HG03442 (cell line): ENCODE measurements around the gene RBM28.

Experiments used
- ATAC-seq: cut with Tn5 transposase; IDR thresholded peaks from one replicate; pipeline ENCODE4 v1.9.1; 2021; ENCODE audit warnings: mild to moderate bottlenecking, moderate library complexity; ENCODE audit not compliant: unreplicated experiment

Gene RBM28

DNA sequence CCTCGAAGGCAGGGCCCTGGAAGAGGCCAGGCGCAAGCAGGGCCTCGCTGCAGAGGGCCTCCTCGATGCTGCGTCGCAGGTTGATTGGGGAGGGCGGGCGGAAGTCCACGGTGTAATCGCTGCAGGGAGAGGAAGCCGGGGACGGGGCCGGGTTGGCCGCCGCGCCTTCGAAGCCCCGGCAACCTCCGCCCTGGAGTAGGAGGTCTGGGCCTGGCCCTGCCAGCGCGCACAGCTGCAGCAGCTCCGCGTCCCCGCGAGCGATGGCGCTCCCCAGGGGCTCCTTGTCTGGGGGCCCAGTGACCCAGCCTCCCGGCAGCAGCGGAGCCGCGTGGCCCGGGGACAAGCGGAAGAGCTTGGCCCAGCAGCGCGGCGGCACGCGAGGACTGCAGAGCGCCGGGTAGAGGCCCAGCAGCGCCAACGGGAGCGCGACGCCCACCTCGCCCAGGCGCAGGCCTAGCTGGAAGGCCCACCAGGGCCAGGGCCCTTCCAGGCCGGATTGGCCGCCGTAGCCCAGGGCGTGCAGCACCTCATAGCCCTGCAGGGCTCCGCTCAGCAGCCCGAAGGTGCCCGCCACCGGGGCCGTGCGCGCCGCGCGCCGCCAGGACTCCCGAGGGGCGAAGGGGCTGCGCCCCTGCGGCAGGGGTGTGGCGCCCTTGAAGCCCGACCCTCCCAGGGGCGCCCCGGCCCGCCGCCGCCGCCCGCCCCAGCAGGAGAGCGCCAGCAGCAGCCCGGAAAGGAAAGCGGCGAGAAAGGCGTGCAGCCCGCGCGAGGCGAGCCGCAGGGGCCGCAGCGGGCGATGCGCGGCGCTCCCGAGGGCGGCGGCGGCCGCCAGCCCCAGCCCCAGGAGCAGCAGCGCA lies 7.8 kb upstream of the RBM28 start:
- ATAC-seq = no peak

DNA sequence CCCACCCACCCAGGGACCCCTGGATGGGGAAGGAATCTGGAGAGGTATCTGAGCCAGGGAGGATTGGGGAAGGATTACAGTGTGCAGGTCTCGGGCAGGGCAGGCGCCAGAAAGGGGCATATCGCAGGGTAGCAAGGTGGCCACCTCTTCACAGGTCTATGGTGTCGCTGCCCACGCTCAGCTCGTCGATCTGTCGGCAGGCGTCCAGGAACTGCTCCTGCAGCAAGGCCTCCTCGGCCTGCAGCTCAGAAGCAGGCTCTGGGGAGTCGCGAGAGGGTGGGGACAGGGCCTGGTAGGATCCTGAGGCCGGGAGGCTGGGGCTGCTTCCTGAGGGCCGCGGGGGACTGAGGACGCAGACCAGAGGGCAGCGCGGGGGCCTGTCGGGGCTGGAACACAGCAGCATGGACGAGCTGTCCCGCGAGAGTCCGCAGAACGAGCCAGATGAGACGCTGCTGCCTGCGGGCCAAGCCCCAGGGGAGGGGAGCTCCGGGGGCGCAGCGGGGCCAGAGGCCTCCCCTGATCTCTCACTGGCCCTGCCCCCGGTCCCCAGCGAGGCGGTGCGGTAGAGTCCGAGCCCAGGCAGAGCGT lies 7.1 kb upstream of the RBM28 start:
- no peak for ATAC-seq

DNA sequence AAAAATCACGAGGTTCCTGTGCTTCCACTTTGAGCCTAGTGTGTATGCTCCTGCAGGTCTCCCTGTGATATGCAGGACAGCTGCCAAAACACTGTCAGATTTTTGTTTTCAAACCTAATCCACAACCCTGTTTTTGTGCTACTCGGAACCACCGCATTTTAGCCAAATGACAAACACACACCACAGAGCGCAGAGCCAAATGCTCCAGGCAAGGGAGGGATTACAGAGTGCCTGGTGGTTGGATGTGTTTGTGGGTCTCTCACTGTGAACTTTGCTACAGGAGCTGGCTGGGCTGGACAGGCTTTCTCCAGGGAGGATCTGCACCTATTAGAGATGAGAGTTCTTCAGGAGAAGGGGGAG lies 5.7 kb upstream of the RBM28 start:
- ATAC-seq = no peak

DNA sequence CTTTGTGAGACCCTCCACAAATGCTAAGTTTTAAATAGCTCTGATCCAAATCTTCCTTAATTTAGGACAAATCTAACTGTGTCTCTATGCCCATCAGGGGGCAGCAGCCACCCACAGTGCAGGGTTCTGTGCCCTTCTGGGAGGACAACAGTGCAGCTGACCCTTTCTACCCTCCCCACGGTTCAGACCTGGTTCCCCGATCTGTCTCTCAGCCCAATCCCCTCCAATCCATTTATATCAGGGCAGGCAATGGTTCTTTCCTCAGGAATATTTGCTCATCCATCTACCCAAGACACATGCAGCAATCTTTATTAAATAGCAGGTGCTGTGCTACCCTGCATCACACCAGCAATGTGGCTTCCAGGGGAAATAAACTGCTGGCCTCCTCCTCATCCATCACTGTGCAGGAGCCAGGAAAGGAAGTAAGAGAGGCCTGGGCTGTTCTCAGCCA lies 4.0 kb upstream of the RBM28 start:
- no peak for ATAC-seq

DNA sequence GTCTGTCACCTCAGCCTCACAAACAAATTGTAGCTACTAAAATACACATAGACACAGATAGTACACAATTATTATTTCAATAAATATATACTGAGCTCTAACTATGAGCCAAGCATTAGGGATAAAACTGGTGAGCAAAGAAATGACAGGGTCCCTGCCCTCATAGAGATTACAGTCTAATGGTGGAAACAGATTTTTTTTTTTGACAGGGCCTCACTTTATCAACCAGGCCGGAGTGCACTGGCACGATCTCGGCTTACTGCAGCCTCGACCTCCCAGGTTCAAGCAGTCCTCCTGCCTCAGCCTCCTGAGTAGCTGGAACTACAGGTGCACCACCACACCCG lies 695 bp upstream of the RBM28 start:
- no peak for ATAC-seq

DNA sequence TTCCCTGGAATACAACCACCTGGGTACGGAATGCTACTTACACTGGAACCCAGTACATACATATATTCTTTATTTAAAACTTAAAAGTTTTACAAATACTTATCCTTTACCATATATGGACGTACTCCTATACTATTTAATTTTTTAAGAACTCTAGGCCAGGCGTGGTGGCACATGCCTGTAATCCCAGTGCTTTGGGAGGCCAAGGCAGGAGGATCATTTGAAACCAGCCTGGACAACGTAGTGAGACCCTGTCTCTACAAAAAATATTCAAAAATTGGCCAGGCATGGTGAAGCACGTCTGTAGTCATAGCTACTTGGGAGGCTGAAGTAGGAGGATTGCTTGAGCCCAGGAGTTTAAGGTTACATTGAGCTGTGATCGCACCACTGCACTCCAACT lies 2.0 kb downstream of the RBM28 start:
- ATAC-seq = no peak

DNA sequence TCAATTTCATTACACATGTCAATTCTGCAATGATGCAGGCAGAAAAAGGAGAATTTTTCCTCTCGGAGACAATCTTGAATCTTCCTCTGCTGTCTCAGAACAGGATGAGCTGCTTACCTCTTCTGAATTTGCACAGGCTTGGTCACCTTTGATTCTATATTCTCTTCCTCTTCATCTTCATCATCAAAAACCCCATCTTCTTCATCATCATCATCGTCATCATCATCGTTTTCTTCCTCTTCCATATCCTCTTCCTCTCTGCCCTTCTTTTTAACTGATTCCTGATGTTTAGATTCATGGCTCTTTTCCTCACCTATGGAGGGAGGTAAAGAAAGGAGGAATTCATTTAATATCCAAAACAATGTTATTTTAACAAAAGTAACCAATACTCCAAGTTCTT lies 8.0 kb downstream of the RBM28 start:
- no peak for ATAC-seq

DNA sequence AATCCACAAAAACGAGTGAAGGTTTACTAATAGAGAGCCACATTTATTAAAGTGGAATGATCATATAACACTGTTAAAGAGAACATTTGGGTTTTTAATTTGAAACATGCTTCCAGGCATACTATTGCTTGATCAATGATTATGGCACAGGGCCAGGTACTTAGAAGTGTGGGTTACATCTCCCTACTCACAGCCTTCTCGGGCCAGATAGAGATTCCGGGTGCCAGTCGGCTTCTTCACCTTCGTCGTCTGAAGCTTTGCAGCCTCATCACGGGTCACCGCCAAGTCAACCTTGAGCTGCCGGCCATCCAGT lies 19.4 kb downstream of the RBM28 start:
- no peak for ATAC-seq

DNA sequence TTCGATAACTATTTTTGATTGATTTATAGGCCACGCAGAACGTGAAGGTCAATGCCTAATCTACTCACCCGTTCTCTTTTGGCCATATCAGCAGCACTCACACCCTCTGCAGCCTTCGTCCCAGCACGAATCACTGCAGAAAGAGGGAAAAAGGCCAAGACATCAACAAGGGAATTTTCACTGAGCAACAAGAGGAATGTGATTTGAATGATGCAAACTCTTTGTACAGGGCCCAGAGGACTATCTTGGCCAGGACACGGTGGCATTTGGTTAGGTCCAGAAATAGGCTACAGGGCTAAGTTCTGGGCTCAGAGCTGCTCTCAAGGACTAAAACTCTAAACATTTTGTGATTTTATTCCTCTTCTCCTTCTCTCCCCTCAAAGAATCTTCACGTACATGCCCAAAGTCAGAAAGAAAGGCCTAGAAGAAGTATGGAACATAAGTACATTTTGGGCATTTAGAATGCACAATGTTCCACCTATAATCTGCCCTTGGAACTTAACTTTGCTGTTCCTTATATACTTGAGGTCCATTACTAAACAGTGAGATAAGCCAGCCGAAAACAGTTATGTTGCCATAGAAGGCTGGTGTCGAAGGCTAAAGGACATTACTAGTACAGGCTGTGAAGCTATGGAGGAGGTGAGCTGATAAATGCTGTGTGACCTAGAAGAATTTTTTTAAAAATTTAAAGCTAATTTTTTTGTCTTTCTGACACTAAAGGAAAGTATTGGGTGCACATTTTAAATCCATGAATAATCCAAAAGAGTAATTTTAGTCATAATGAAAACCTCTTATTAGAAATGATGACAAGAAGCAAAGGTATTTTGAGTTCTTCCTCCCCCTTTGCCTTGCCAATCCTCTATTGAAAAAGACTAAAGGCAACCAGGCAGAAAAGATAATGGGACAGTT lies 20.0 kb downstream of the RBM28 start:
- ATAC-seq = no peak

DNA sequence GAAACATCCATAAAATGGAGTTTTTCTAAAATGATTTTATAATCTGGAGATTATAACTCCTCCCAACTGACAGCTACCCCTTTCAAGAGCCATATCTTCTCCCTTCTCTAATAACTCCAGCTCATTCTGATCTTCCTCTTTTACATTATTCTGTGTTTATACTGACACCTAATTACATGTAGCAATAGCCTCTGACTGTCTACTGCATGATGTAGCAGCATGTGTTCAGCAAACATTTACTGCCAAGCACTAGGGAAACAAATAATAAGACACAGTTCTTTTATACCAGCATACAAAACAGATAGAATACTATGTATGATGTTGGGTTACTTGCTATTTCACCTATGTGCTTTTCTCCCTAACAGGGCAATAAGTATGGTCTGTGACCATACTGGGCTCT lies 20.7 kb downstream of the RBM28 start:
- ATAC-seq = no peak

DNA sequence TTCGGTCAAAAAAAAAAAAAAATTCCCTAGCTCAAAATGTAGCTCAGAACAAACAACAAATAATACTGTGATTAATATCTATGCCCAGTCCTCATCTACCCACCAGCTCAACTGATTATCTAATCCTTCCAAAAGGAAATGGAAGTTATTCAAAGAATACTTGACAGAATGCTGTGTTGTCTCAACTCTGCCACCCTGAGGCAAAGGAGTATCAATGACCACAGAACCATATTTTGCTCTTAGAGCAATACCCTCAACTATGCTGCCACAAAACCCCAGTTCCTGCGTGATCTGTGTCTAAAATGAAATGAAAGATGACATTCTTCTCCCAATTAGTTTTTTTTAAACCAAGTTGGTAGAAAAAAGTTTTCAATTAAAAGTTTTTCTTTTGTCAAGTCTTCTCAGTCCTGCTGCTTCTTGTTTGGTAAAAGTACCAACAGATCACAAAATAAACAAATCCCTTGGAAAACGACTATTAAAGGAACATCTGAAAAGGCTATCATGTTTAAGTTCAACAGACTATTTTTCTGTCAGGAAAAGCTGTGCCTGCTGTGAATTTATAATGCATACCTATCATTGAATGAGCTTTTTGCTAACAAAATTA lies 21.6 kb downstream of the RBM28 start:
- peak; percentile 42 for ATAC-seq

DNA sequence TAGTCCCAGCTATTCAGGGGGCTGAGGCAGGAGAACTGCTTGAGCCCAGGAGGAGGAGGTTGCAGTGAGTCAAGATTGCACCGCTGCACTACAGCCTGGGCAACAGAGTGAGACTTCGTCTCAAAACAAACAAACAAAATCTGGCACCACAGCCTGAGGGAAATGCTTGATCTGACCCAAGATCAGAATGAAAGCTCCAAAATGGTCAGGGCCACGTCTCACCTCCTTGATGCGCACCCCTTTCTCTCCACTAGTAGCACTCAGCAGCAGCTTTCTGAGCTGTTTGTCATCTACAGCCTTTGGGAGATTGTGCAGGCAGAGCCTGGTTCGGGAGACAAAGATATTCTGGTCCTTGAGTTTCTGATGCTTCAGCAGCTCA lies 22.7 kb downstream of the RBM28 start:
- no peak for ATAC-seq

DNA sequence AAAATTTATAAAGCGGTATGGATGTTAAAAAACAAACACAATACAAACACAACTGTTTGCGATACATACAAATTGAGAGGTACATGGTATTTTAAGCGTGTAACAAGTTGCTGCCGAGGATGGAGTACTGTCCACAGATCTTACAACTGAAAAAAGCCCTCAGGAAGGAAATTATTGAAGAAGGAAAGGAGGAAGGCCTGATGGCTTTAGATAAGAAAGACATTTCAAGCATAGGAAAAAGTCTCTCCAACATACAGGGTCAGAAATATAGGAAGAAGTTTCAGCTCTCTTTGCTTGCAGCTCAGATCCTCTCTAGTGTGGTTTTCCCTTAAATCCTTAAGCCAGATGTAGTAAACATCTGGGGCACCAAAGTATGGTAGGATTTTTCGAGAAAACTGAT lies 25.0 kb downstream of the RBM28 start:
- no peak for ATAC-seq

DNA sequence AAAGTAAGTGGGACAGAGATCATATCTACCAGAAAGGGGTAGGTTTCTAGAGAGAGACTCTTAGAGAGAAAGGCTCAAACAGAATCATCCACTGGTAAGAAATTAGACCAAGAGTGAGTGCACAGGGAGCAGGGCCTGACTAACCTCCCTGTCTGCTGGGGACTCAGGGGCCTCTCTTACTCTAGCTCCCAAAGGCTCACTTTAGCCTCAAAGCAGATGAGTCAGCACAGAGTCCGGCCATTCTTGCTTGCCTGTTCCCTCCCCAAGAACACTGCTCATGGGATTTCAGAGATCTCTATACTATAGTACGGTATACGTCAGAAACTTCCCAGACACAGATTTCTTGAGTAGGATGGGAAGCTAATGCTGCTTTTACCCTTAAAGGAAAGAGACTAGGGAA lies 32.7 kb downstream of the RBM28 start:
- ATAC-seq = no peak

DNA sequence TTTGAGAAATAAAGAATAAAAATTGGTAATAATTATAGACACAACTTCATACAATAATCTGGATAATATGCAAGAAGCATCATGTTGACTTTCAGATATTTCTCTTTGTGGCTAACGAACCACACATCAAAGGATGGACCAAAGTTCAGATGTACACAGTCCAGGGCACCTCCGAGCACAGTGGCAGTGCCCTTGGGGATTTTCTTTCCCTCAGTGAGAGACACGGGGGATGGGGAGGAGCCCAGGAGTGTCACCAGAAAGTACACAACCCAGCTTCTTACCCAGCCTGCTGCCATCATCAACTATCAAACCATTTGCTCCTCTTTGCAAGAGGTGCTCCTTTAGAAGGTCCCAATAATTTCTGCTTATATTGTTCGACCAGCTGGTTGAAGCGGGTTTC lies 33.2 kb downstream of the RBM28 start:
- no peak for ATAC-seq

DNA sequence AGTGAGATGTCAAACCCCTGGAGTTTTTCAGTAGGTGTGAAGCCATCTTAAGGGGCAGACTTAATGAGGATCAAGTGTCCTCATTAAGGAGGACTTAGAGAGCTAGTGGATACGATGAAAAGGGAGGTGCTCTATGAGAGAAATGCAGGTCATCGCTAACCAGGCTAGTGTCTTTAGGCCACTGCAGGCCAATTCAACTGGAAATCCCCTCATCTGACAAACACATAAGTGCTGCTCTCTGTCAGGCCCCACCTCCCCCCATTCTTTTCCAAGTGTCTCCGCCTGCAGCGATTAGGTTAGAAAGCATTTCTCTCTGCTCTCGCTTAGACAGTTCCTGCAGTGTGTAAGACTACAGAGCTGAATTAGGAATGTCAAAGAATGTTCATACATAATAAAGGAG lies 33.7 kb downstream of the RBM28 start:
- ATAC-seq = no peak

DNA sequence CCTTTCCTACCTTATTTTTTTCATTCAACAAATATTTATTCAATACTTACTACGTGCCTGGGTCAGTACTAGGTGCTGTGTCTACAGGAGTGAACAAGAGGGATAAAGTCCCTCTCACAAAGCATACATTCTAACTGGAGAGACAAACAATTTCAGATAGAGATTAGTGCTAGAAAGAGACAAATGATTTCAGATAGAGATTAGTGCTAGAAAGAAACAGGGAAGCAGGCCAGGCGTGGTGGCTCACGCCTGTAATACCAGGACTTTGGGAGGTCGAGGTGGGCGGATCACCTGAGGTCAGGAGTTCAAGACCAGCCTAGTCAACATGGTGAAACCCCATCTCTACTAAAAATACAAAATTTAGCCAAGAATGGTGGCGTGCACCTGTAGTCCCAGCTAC lies 34.6 kb downstream of the RBM28 start:
- ATAC-seq = no peak

DNA sequence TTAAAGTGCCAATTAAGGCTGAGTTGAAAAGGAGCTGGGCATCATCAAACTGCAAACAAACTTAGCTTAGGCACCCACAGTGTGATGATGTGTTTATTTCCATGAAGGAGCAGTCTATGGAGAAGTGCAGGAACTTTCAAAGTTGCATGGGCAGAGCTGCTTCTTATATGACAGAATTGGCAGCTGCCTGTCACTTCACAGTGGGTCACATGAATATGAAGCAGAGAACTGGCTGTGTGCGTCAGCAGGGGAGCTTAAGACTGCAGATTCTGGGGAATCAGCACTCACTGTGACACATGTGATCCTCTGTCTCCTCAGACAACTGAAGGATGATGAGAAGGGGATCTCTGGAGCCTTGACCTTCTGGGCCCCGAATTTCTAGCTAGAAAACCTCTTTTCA lies 36.6 kb downstream of the RBM28 start:
- ATAC-seq = no peak

DNA sequence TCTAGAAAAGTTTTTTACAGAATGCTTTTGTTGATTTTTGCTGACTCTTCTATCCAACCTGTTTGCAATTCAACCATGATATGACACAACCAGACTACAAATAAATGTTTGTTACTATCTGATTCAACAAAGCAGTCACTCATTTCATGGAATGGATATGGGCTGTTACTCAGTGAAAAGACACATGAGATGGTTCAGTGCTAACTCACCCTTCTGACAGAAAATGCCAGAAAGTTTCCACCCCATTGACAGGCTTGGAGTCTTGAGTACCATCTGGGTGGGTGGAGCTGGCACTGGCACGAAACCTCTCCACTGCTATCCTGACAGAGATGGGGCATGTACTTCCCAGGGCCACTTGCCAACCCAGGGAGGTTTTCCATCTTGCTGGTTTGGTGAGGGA lies 39.5 kb downstream of the RBM28 start:
- ATAC-seq = no peak

DNA sequence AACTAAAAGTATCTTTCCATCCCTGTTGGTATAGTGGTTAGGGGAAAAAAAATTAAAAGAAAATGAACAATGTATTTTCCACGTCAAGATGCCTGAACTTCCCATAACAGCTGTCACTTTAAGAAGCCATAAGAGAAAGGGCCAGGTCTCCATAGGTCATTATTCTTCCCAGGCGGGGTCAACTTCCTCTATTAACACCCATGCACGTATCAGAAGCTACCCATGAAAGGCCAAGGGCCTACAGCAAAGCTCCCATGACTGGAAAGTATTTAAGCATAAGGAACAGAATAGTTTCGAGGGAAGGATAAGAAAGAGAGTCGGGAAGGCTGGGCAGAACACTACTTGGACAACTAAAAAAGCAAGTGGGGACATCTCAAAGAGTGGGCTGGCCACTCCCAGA lies 40.1 kb downstream of the RBM28 start:
- ATAC-seq = no peak

DNA sequence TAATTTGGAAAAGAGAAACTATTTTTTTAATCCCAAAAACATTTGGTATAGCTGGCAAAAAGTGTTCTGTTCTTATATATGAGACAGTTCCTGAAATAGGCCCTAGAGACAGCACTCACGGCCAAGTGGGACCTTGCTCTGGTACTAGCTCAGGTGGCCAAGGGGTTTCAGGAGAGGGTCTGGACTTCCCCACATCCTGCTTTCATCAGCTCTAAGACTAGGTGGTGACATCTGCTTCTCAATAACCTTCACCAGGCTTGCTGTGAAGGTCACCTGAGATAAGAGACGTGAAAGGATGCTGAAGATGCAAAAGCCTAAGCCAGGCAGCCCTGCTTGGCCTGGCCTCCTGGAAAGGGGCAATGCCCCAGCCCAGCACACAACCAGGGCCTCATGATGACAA lies 40.6 kb downstream of the RBM28 start:
- no peak for ATAC-seq

DNA sequence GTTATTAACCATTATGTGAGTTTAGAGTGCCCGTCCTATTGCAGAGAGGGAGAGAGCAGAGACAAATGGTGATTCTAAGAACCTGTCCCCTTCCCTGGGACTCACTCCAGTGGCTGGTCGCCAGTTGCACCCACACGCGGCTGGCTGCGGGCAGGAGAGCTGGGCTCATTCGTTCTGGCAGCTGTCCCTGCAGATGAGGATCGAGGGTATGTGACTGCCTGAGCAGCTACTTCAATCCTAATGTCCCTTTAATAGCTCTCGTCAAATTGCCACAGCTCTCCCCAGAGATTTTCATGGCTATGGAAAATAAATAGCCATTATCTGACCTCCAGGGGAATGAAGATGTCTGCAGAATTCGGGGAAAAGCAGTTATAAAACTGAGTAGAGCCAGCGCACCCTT lies 41.6 kb downstream of the RBM28 start:
- ATAC-seq = no peak
